A549 (cell line): ENCODE data around the gene HK1. TPM values are rescaled to one million over a fixed set of nuclear protein-coding genes. Genes with fewer than 3 reads are reported as not detected.

Experiments used
- ATAC-seq, 2 experiments: fragments of 200-7000 bp in 1 of 2; fragments of >200 bp in 1 of 2; cut with Nextera tagmentation in 1 of 2; cut with Tn5 transposase in 1 of 2; 3 replicates each; pipeline versions ENCODE4 v1.8.0 to v1.9.1; 2018 to 2020; ENCODE audit warnings: mild to moderate bottlenecking in 1 of 2, moderate library complexity in 1 of 2
- CTCF ChIA-PET: fragments of 300-600 bp; sonication (Branson Sonifier 250); formaldehyde crosslinking; extraction: SDS; loops from one replicate; lab custom pipeline; 2021; ENCODE audit warnings: antibody characterized with exemption, inconsistent platforms; lab: Yijun Ruan, JAX
- POLR2A ChIA-PET: fragments of 350-600 bp; formaldehyde crosslinking; extraction: SDS; loops from one replicate; lab custom pipeline; 2021; ENCODE audit warnings: antibody characterized with exemption, inconsistent platforms; lab: Yijun Ruan, JAX
- DNase-seq, 2 experiments: peaks; one replicate each; pipeline versions ENCODE4 v3.0.0 to v3.0.0-alpha.2; 2011 to 2016; ENCODE audit warnings: low read depth in 1 of 2, low spot score in 1 of 2
- FAIRE-seq: peaks from 2 replicates; lab custom pipeline; 2011; peaks lifted over from hg19 to GRCh38; lab: Jason Lieb, UNC
- H3K27ac ChIP-seq, 2 experiments: fragments of >200 bp; sonication (Bioruptor Twin); formaldehyde crosslinking; 3 replicates each; pipeline ENCODE4 v1.5.1; 2016 to 2017
- H3K4me1 ChIP-seq: fragments of >200 bp; sonication (Bioruptor Twin); formaldehyde crosslinking; 3 replicates; pipeline ENCODE4 v1.6.1; 2016
- H3K4me2 ChIP-seq: fragments of >200 bp; sonication (Bioruptor Twin); formaldehyde crosslinking; 3 replicates; pipeline ENCODE4 v1.6.1; 2016
- H3K4me3 ChIP-seq: fragments of >200 bp; sonication (Bioruptor Twin); formaldehyde crosslinking; 3 replicates; pipeline ENCODE4 v1.5.1; 2016
- H3K9me3 ChIP-seq: fragments of >200 bp; sonication (Bioruptor Twin); formaldehyde crosslinking; 3 replicates; pipeline ENCODE4 v1.6.1; 2016
- BHLHE40 ChIP-seq: IDR thresholded peaks from 2 replicates; pipeline ENCODE4 v1.6.1; 2012; ENCODE audit warnings: low read depth, low read length, inconsistent platforms
- CBX2 ChIP-seq: fragments of 200-600 bp; sonication (generic); IDR thresholded peaks from 2 replicates; pipeline ENCODE4 v1.6.1; 2016; ENCODE audit warnings: low read depth, mild to moderate bottlenecking, borderline replicate concordance
- CBX8 ChIP-seq: fragments of 200-600 bp; sonication (generic); IDR thresholded peaks from 2 replicates; pipeline ENCODE4 v1.6.1; 2016
- CHD2 ChIP-seq: fragments of 150-350 bp; IDR thresholded peaks from 2 replicates; pipeline ENCODE4 v1.6.1; 2014; ENCODE audit warnings: low read length; ENCODE audit not compliant: partially characterized antibody
- CHD4 ChIP-seq: fragments of 200-600 bp; sonication (generic); IDR thresholded peaks from 2 replicates; pipeline ENCODE4 v1.6.1; 2016; ENCODE audit warnings: antibody characterized with exemption, mild to moderate bottlenecking, borderline replicate concordance
- EP300 ChIP-seq, 2 experiments: fragments of >200 bp; sonication (Bioruptor Twin); formaldehyde crosslinking; IDR thresholded peaks; 2 replicates in 1 of 2; 3 replicates in 1 of 2; pipeline ENCODE4 v1.6.1; 2016 to 2017
- FOSB ChIP-seq: fragments of 250-450 bp; sonication (Bioruptor Pico); IDR thresholded peaks from 2 replicates; pipeline ENCODE4 v1.5.0; 2020; ENCODE audit warnings: mild to moderate bottlenecking, moderate library complexity
- FOSL2 ChIP-seq, 2 experiments: fragments of 450-650 bp in 1 of 2; fragments of >200 bp in 1 of 2; sonication (Bioruptor Twin) in 1 of 2; formaldehyde crosslinking; IDR thresholded peaks; 2 replicates each; pipeline versions ENCODE4 v1.5.0 to v1.6.1; 2016 to 2020; ENCODE audit warnings: mild to moderate bottlenecking in 1 of 2, moderate library complexity in 1 of 2
- JUN ChIP-seq, 2 experiments: fragments of >200 bp; sonication (Bioruptor Twin); formaldehyde crosslinking; IDR thresholded peaks; 2 replicates in 1 of 2; 3 replicates in 1 of 2; pipeline ENCODE4 v1.6.1; 2016 to 2017
- KDM1A ChIP-seq: fragments of 200-600 bp; sonication (generic); IDR thresholded peaks from 2 replicates; pipeline ENCODE4 v1.6.1; 2016; ENCODE audit warnings: low read depth, mild to moderate bottlenecking
- KDM5A ChIP-seq: fragments of 200-600 bp; sonication (generic); IDR thresholded peaks from 2 replicates; pipeline ENCODE4 v1.6.1; 2016; ENCODE audit warnings: antibody characterized with exemption, mild to moderate bottlenecking
- NFE2L2 ChIP-seq: fragments of 150-350 bp; conservative IDR thresholded peaks from 2 replicates; pipeline ENCODE4 v1.6.1; 2014; ENCODE audit warnings: low read length
- NPAS2 ChIP-seq: fragments of 250-450 bp; sonication (Bioruptor Pico); IDR thresholded peaks from 2 replicates; pipeline ENCODE4 v1.8.0; 2022; ENCODE audit warnings: mild to moderate bottlenecking, moderate library complexity, borderline replicate concordance
- PHF8 ChIP-seq: fragments of 200-600 bp; sonication (generic); IDR thresholded peaks from 2 replicates; pipeline ENCODE4 v1.6.1; 2016; ENCODE audit warnings: low read depth, mild to moderate bottlenecking, antibody characterized with exemption, moderate library complexity, borderline replicate concordance
- POLR2AphosphoS2 ChIP-seq: conservative IDR thresholded peaks from 2 replicates; pipeline ENCODE4 v1.6.1; 2012; ENCODE audit warnings: low read length, improper control_type of control experiment, inconsistent platforms
- SREBF2 ChIP-seq: fragments of 450-650 bp; IDR thresholded peaks from 2 replicates; pipeline ENCODE4 v1.6.1; 2014; ENCODE audit warnings: mild to moderate bottlenecking, moderate library complexity
- ZC3H11A ChIP-seq: fragments of 450-650 bp; IDR thresholded peaks from 2 replicates; pipeline ENCODE4 v1.6.1; 2014; ENCODE audit warnings: antibody characterized with exemption, mild to moderate bottlenecking
- WGBS: methylation state at CpG from one replicate; pipeline ENCODE4 v1.1.6; 2017; ENCODE audit errors: missing lambda C conversion rate; 5-methylcytosine and 5-hydroxymethylcytosine counted together
- polyA plus RNA-seq, 4 experiments: library from polyadenylated mRNA; depleted of rRNA in 3 of 4; stranded (reverse); fragments of >200 nt; fragmentation: RNase III in 1 of 4; extraction: RNeasy Plus Mini Kit Qiagen cat#74134 plus additional on column Dnase treatment in 1 of 4; gene quantifications; 2 replicates in 3 of 4; 3 replicates in 1 of 4; pipeline ENCODE4 v1.2.3, GENCODE V29; 2011 to 2017
- TF ChIP-seq, protein P1 (sequence below): fragments of >200 bp; sonication (Bioruptor Twin); formaldehyde crosslinking; IDR thresholded peaks from 3 replicates; pipeline ENCODE4 v1.5.1; 2016
- TF ChIP-seq, protein P2 (sequence below): fragments of 250-450 bp; sonication (Bioruptor Pico); IDR thresholded peaks from 2 replicates; pipeline ENCODE4 v1.5.0; 2021; ENCODE audit warnings: mild to moderate bottlenecking, moderate library complexity, borderline replicate concordance
- TF ChIP-seq, protein P3 (sequence below): fragments of 450-650 bp; IDR thresholded peaks from 2 replicates; pipeline ENCODE4 v1.6.1; 2014; ENCODE audit warnings: antibody characterized with exemption

Gene HK1
- polyA plus RNA-seq, 2 of the 4 experiments (the other 2 are of a cell fraction), result 17.3 to 58.9 TPM

DNA sequence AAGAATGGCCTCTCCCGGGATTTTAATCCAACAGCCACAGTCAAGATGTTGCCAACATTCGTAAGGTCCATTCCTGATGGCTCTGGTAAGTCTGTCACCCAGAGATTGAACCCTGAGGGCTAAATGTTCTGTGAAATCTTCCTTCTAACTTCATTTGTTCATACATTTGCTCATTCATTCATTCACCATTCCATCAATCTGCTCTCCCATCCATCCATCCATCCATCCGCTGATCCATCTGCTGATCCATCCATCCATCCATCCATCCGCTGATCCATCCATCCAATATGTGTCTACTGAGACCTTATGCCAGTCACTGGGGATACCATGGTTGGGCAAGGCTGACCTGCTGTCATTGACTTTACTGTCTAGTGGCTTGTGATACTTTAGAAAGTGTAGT is 65.6 kb downstream of the HK1 start:
- ChIA-PET POLR2A (no interaction called here), CTCF (no interaction called here)
- no peak overlapping the region for H3K27ac ChIP-seq
- peaks cover 14% of the 10 kb centered on the region for H3K4me1 ChIP-seq
- ATAC-seq (no peak), DNase-seq (no peak), FAIRE-seq (no peak)
- no peaks in the 10 kb centered on the region for H3K9me3 ChIP-seq
- TF ChIP-seq, protein P1, sequence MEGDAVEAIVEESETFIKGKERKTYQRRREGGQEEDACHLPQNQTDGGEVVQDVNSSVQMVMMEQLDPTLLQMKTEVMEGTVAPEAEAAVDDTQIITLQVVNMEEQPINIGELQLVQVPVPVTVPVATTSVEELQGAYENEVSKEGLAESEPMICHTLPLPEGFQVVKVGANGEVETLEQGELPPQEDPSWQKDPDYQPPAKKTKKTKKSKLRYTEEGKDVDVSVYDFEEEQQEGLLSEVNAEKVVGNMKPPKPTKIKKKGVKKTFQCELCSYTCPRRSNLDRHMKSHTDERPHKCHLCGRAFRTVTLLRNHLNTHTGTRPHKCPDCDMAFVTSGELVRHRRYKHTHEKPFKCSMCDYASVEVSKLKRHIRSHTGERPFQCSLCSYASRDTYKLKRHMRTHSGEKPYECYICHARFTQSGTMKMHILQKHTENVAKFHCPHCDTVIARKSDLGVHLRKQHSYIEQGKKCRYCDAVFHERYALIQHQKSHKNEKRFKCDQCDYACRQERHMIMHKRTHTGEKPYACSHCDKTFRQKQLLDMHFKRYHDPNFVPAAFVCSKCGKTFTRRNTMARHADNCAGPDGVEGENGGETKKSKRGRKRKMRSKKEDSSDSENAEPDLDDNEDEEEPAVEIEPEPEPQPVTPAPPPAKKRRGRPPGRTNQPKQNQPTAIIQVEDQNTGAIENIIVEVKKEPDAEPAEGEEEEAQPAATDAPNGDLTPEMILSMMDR, result no peak
- TF ChIP-seq CHD2, result no peak
- TF ChIP-seq, protein P2, sequence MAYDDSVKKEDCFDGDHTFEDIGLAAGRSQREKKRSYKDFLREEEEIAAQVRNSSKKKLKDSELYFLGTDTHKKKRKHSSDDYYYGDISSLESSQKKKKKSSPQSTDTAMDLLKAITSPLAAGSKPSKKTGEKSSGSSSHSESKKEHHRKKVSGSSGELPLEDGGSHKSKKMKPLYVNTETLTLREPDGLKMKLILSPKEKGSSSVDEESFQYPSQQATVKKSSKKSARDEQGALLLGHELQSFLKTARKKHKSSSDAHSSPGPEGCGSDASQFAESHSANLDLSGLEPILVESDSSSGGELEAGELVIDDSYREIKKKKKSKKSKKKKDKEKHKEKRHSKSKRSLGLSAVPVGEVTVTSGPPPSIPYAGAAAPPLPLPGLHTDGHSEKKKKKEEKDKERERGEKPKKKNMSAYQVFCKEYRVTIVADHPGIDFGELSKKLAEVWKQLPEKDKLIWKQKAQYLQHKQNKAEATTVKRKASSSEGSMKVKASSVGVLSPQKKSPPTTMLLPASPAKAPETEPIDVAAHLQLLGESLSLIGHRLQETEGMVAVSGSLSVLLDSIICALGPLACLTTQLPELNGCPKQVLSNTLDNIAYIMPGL (CRISPR knock-in tag), result no peak
- no peak for TF ChIP-seq KDM1A
- TF ChIP-seq SREBF2, result no peak
- no peak for TF ChIP-seq BHLHE40
- TF ChIP-seq, protein P3, sequence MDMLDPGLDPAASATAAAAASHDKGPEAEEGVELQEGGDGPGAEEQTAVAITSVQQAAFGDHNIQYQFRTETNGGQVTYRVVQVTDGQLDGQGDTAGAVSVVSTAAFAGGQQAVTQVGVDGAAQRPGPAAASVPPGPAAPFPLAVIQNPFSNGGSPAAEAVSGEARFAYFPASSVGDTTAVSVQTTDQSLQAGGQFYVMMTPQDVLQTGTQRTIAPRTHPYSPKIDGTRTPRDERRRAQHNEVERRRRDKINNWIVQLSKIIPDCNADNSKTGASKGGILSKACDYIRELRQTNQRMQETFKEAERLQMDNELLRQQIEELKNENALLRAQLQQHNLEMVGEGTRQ, result no peak
- no peak for TF ChIP-seq ZC3H11A
- no peak for TF ChIP-seq CBX8
- TF ChIP-seq PHF8, result no peak
- TF ChIP-seq FOSB (CRISPR knock-in tag), result no peak
- TF ChIP-seq CHD4, result no peak
- no peak for TF ChIP-seq POLR2AphosphoS2
- TF ChIP-seq JUN (IDR thresholded peaks at IDR 0.05), result no peak
- no peak for TF ChIP-seq CBX2
- H3K4me2 ChIP-seq, result no peak overlapping the region
- WGBS, result 91% methylated on average over 4 of the region's 4 CpGs
- H3K4me3 ChIP-seq, result no peak overlapping the region

DNA sequence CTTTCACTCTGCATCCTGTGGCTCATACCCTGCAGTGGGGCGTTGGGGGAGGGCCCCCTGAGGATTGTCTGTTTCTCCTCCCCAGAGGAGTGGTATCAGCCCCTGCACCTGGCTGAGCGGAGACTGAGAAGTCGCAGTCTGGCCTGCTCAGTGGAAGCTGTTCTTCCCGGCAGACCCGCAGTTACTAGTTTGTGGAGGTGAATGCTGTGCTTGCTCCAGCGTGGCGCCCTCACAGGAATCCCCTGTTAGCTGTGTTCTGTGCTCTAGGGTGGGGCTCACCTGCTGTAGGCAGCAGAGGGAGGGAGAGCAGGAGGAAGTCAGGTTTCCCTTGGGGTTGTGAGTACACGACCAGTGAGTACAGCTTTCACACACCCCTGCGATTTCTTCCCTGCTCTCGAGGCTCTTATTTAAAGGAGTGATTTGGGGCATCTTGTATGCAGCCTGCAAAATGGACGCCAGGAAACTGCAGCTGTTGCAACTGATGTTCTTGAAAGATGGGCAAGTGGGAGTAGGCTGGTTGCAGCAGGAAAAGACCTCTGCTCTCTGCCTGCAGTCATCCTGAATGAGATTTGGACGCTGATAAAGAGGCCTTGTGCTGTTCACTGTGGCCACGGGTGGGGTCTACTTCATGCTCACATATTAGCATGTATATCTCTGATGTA is 66.4 kb downstream of the HK1 start:
- Histone ChIP-seq H3K27ac (no peak overlapping the region), H3K9me3 (no peaks in the 10 kb centered on the region), H3K4me3 (no peak overlapping the region), H3K4me2 (no peak overlapping the region), H3K4me1 (peaks cover 15% of the 10 kb centered on the region)
- ATAC-seq (no peak), DNase-seq (no peak), FAIRE-seq (no peak)
- WGBS, result 85% methylated on average over 13 of the region's 13 CpGs
- no peak for TF ChIP-seq KDM5A
- CTCF ChIA-PET, result interaction anchor here (1.0 to 1.3 kb wide), 3 partner anchors 46 to 108 kb away, joined by 3 read pairs; no protein-coding TSS in a partner anchor
- POLR2A ChIA-PET, result no interaction called here

DNA sequence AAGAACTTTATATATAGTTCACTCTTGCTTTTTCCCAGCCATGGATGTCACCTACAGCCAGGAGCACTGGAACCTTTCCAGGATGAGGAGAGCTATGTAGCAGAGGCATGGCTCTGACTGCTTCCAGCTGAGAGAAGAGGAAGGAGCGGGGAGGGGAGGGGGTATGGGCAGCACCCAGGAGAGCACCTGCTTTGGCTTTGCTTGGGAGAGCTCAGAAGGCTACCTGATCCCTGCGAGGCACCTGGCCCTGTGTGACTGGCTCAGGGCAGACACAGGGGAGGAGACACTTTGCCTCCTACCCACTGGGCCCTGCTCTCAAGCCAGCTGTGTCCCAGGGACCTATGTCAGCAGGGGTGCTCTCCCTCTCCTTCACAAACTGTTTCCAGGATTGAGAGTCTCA is 67.1 kb downstream of the HK1 start:
- no peak for TF ChIP-seq FOSL2 (IDR thresholded peaks at IDR 0.05)
- TF ChIP-seq FOSL2 (CRISPR knock-in tag; IDR thresholded peaks at IDR 0.05), result no peak
- no peak for TF ChIP-seq CHD4
- TF ChIP-seq NPAS2, result no peak
- TF ChIP-seq EP300 (IDR thresholded peaks at IDR 0.05), result no peak
- no peak for TF ChIP-seq NFE2L2
- ChIA-PET POLR2A (no interaction called here), CTCF (interaction anchor here (1.0 to 1.3 kb wide), 3 partner anchors 46 to 109 kb away, joined by 3 read pairs; no protein-coding TSS in a partner anchor)
- Histone ChIP-seq H3K9me3 (no peaks in the 10 kb centered on the region), H3K27ac (no peak overlapping the region), H3K4me1 (peaks cover 20% of the 10 kb centered on the region), H3K4me3 (no peak overlapping the region), H3K4me2 (no peak overlapping the region)
- WGBS, result 88% methylated on average over 2 of the region's 2 CpGs
- FAIRE-seq (no peak), ATAC-seq (no peak), DNase-seq (no peak)
